Stimulated activated CD4-positive, alpha-beta T cell treated with anti-CD3 and anti-CD28 coated beads, Interleukin-4, amount 100 ng/mL, for 1 hour (primary cell): ENCODE data around the gene DMPK.
A peak's percentile ranks its signal among the peaks of the same experiment; 100 is the strongest.

Experiments used
- DNase-seq: peaks from one replicate; pipeline ENCODE4 v3.0.0-alpha.2; 2020

The DMPK gene

DNA sequence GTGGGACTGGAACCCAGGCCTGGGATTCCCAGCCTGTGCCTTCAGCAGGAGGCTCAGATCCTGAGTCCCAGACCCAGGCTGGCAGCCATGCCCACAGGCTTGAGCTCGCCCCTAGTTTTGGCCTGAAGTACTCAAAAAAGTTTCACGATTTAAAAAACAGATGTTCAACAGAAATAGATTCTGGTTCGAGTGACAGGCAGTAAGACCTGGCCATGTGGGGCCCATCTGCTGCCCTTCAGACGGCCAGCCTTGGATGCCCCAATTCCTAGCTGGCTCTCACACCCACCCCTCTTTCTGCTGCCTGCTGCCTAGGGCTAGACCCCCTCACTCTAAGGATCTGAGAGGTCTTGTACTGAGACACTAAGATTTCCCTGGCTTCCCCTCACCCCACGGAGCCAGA, 2.8 kb upstream of the DMPK start:
- no peak for DNase-seq

DNA sequence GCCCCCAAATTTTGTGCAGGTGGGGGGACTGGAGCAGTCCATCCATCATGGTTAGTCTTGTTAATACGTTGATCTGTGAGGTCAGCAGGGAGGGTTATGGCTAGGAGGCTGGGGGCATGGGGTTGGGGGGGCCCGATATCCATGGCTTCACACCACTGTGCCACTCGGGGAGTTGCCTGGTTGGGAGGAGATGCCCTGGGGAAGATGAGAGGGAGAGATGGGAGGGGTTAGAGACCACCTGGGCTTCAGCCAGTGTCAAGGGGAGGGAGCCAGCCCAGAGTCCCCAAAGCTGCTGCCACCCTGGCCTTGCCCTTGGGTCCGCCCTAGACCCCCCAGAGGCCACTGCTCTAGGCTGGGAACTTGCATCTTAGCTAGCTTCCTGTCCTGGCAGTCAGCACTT, 1.8 kb upstream of the DMPK start:
- no peak for DNase-seq

DNA sequence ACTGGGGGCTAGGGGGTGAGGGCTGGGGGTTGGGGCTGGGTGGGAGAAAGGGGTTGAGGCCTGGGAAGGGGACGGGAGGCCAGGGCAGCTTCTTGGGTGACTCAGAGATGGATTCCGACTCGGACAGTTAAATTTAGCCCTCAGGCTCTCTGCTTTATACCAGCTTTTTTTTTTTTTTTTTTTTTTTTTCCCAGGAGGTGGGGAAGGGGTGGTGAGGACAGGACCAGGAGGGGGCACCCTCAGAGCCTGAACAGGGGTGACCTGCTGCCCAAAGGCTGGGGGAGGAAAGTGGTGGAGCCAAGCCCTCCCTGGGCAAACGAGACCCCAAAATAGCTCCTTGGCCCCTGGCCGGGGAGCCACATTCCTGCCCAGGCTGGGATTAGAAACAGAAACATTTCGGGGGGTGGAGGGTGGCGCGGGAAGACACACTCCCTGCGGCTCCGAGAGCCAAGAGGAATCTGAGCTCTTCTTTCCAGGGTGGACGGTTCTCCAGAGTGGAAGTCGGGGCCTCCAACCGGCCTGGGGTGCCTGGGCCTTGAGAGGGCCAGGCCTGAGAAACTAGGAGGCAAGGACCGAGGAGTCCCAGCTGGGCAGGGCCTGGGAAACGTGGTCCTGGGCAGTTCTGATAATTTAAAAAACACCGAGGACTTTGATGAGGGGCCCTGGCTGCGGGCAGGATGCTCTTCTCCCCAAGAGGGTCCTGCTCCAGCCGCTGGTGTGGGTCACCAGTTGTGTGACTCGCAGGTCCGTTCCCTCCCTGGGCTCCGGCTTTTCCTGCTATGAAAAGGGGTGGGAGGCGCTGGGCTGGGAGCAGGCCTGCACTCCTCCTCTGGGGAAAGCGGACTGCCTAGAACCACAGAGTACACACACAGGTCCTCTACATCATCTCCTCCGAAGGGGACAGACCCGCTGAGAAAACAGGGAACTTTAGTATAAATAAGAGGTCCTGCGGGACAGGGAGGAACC, 813 bp upstream of the DMPK start:
- no peak for DNase-seq

DNA sequence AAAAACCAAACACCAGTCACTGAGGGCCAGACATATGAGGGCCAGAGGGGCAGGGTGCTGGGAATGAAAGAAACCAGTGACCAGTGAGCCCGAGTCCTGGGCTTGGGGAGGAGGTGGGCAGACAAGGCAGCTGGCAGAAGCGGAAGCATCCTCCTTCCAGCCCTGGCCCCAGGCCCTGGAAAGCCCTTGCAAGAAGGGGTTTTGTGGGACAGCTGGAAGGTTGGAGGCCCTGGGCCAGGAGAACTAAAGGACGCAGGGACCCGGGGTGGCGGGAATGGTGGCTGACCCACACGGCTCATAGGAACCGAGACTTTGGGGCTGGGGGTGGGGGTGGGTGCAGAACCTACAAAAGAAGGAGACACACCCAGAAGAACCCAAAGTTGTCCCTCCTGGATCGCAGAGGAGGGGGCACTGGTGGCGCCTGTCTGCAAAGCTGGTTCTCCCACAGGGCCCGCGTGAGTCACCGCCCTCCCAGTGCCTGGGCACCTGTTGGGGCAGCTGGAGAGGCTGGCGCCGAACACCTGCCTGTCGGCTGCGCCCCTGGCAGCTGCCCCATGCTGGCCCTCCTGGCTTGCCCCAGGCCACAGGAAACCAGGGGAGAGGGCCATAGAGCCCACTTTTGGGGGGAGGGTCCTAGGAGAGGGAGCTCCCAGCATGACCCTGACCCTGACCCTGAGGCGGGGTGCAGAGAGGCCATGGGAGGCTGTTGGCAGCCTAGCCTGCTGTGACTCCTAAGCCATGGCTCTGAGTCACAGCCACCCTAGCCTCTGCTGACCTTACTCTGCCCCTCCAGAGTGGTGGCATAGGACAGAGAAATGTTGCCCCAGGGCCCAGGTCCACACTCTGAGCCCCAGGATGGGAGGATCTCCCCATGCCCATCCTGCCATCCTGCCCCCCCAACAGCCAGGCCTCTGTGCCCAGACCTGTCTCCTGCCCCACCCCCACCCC, 802 bp downstream of the DMPK start:
- no peak for DNase-seq

DNA sequence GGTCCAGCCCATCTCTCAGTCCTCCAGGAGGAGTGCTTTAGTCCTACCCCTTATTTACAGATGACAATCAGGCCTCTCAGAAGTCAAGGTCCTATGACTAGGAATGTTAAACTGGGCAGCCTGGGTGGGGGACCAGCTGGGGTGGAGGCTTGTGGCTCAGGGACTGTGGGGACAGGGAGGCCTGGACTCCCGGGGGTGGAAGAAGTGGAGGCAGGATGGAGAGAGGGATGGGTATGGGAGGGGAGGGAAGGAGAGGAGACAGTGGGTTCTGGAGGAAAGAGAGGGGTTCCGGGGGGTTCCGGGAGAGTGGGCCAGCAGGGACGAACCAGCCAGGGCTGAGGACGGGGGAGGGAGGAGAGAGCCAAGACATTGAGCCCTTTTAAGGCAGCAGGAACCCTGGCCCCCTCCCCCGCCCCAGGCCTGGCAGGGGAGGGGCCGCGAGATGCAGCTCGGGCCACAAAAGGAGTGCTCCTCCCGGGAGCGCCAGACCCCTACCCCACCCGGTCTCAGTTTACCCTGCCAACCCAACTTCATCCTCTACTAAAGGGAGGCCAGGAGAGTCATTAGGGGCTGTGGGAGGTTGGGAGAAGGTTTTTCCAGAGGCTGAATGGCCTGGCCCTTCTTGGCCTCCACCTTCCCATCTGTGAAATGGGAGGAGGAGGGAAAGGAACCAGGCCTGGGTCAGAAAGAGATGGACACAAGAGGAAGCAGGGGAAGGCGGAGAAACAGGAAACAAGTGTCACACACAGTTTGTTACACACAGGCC, 1.7 kb downstream of the DMPK start:
- no peak for DNase-seq

DNA sequence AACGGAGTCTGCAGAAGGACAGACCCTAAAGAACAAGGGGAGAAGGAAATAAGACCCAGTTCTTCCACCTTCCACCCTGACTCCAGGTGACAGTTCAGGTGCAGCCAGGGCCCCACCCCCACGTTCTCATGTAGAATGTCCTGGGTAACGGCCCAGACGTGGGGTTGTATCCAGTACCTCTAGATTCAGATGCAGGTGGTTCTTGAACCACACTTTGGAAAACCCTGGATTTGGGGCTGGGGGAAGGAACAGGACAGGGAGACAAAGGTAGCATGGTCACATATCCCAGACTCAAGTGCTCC, 2.2 kb downstream of the DMPK start:
- DNase-seq = no peak

DNA sequence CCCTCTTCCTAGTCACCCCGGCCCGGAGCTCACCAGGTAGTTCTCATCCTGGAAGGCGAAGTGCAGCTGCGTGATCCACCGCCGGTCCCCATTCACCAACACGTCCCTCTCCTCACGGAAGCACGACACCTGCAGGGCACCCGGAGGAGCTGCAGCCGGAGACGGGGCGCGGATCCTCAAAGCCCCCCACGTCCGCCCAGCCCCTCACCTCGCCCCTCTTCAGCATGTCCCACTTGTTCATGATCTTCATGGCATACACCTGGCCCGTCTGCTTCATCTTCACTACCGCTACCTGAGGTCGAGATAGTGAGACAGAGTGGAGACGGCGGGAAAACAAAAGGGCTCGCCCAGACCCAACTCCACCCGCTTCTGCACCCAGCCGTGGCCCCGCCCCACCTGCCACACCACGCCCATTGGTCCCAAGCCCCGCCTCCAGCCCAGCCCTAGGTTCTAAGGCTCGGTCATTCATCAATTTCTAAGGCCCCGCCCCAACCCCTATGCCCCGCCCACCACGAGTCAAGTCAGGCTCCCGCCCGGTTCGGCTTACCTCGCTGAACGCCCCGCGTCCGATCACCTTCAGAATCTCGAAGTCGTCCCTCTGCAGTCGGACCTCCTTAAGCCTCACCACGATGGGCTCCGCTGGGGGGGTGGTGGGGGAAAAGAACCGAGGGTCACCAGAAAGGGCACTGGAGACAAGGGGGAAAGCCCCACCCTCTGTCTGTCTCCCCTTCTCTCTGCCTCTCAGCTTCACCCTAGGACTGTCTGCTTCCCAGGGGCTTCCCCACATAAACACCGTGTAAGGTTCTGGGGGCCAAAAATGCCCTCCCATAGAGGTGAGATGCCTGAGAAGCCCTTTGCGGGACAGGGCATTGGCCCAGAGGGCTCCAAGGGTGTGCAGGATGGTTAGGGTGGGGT, 2.8 kb downstream of the DMPK start:
- peak; percentile 87 for DNase-seq

DNA sequence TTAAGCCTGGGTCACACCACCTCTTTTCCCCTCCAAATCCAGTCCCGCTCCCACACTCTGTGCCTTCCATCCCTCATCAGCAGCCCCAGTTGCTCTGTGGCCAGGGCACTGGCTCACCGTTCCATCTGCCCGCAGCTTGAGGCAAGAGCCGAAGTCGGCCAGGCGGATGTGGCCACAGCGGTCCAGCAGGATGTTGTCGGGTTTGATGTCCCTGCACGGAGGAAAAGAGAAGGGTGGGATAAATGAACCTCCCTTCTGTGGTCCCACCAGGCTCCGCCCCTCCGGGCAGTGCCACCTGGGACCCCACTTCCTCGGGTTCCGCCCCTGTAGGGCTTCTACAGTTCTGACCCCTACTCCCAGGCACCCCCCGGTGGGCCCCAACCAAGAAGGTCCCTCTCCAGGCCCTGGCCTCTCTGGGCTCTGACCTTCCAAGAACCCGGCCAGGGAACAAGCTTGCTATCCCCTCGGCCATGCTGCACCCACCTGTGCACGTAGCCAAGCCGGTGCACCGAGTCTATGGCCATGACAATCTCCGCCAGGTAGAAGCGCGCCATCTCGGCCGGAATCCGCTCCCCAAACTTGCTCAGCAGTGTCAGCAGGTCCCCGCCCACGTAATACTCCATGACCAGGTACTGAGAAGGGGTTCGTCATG, 4.2 kb downstream of the DMPK start:
- DNase-seq = no peak

DNA sequence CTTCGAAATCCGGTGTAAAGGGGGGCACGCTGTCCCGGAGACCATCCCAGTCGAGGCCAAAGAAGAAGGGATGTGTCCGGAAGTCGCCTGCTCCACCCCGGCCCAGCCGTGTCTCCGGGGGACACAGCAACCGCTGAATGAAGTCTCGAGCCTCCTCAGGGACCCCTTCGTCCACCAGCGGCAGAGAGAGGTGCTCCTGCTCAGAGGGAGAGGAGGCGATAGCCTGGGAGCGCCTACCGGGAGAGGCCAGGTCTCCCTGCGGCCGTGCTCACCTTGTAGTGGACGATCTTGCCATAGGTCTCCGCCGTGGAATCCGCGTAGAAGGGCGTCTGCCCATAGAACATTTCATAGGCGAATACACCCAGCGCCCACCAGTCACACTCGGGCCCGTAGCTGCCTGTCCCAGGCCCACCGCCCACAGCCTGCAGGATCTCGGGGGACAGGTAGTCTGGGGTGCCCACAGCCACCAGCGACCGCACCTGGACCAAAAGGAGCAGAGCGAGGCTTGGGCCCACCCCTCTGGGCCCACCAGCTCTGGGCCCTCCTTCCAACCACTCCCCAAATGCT, 4.8 kb downstream of the DMPK start:
- DNase-seq = no peak

DNA sequence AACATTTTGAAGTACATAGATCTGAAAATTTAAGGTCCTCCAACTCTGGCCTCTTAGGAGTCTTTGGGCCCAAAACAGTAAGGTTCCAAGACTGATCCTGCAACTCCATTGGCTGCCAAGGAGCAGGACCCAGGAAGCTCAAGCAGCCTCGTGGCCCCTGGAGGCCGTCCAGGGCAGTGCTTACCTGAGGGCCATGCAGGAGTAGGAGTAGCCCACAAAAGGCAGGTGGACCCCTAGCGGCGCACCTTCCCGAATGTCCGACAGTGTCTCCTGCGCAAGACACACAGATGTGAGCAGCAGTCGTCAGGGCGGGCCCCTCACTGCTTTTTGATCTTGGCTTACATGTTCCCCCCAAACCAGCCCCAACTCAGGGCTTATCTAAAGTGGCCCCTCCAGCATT, 7.5 kb downstream of the DMPK start:
- no peak for DNase-seq

DNA sequence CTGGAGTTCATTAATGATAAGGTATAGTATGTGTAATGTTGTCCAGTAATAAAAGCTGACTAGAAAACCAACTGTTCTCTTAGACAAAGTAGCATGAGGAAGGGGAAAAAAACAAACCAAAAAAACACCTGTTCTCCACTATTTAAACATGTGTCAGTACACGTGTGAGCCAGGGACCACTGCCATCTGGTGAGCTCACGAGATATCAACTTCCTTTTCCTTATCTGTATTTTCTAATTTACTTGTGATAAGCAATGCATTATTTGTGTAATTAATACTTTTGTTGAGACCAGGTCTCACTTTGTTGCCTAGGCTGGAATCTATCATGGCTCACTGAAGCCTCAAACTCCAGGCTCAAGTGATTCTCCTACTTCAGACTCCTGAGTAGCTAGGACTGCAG, 8.9 kb downstream of the DMPK start:
- no peak for DNase-seq

DNA sequence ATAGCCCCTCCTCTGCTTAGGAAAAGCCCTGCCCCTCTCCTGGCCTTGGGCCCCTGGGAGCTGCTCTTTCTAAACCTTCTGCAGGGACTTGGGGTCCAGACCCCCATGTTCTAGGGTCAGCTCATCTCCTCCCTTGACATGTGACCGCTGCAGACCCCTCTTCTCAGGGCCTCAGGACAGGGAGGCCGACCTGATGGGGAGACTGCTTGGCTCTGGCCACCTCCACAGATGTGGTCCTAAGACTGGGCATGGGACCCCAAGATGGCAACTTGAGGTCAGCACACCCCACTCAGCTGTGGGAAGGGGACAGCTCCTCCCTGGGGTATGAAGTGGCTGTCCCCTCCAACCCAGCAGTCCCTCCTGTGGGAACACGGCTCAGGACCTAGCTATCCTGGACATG, 9.4 kb downstream of the DMPK start:
- no peak for DNase-seq

DNA sequence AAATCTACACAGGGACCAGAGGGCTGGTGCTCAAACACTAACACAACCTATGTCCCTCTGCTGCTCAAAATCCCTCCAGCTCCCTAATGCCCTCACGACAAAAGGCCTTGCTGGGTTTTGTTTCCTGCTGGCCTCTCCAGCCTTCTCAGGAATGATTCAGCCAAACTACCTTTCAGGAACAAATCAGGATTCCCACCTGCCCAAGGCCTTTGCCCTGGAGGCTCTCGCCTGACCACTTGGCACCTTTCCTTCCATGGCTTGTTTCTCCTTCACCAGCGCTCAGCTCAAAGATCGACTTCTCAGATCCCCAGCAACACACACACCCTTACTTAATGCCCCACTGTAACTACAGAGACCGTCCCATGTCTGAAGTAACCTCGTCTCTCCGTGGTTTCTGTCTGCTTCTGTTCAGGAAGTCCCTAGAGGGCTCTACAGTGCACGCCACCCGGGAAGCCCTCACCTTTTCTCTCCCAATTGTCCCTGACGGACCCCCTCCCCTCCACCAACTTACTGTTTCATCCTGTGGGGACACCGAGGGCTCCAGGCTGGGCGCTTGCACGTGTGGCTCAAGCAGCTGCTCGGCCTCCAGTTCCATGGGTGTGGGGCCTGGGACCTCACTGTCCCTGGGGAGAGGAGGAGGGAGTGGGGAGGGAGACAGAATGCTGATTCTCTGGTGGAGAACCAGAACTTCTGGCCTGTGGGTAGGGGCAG, 10.0 kb downstream of the DMPK start:
- no peak for DNase-seq

DNA sequence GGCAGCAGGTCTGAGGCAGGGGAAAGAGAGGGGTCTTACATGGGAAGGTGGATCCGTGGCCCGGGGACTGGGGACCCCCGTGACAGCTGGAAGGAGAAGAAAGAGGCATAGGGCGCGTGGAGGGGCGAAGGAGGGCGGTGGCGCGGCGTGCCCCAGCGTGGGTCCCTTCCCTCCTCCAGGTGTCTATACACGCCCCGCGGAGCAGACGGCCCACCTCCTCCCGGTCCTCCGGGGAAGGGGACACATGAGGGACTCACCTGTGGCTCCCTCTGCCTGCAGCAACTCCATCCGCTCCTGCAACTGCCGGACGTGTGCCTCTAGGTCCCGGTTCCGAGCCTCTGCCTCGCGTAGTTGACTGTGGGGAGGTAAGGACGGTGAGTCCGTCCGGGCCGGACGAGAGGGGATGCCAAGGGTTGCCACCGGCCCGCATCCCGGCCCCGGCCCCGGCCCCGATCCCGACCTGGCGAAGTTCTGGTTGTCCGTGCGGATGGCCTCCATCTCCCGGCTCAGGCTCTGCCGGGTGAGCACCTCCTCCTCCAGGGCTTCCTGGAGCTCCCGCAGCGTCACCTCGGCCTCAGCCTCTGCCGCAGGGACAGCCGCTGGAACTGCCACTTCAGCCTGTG, 10.9 kb downstream of the DMPK start:
- DNase-seq = no peak

DNA sequence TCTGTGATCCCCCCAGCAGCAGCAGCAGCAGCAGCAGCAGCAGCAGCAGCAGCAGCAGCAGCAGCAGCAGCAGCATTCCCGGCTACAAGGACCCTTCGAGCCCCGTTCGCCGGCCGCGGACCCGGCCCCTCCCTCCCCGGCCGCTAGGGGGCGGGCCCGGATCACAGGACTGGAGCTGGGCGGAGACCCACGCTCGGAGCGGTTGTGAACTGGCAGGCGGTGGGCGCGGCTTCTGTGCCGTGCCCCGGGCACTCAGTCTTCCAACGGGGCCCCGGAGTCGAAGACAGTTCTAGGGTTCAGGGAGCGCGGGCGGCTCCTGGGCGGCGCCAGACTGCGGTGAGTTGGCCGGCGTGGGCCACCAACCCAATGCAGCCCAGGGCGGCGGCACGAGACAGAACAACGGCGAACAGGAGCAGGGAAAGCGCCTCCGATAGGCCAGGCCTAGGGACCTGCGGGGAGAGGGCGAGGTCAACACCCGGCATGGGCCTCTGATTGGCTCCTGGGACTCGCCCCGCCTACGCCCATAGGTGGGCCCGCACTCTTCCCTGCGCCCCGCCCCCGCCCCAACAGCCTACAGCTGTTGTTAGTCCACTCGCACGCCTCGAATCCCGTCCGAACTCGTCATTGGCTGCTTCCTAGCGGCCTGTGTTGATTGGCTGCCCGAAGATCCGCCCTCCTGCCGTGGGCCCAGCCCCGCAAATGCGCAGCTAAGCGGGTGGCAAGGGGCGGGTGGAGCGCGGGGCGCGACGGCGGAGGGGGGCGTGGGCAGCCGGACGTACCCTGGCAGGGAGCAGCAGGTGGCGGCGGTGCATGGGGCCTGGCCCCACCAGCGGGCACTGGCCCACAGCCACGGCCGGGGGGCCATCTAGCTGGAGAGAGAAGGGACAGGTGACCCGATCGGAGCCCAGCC, 11.8 kb downstream of the DMPK start:
- peak; percentile 90 for DNase-seq

DNA sequence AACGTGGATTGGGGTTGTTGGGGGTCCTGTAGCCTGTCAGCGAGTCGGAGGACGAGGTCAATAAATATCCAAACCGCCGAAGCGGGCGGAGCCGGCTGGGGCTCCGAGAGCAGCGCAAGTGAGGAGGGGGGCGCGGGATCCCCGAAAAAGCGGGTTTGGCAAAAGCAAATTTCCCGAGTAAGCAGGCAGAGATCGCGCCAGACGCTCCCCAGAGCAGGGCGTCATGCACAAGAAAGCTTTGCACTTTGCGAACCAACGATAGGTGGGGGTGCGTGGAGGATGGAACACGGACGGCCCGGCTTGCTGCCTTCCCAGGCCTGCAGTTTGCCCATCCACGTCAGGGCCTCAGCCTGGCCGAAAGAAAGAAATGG, 12.5 kb downstream of the DMPK start:
- peak; percentile 50 for DNase-seq

DNA sequence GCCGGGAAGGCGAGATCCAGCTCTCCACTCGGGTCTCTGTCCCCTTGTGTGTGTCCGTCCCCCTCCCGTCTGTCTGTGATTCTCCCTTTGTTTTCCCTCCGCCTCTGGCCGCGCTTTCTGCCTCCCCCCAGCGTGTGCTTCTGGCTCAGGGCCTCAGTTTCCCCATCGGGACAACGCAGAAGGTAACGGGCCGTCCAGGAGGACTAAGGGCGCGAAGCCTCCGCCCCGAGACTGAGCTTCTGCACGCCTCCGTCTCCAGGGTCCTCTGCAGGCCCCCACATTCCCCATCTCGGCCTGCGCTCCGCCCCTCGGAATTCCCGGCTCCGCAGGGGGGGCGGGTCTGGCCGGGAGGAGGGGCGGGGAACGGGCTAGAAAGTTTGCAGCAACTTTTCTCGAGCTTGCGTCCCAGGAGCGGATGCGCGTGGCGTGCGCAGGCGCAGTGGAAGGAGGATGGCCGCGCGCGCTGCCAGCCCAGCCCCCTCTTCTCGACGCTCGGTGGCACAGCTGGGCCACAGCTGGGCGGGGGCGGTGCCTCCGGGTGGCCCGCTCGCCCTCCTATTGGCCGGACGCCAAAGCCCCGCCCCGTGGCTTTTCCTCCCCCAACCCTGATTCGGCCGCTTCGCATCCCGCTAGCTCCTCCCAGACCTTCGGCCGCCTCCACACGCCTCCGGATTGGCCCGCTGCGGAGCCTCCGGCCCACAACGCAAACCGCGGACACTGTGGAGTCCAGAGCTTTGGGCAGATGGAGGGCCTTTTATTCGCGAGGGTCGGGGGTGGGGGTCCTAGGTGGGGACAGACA, 13.1 kb downstream of the DMPK start, which contains the start of gene SIX5:
TSS of gene SIX5 (minus strand) at position 269 of the 799 bp plus-strand sequence. CDS start 408 bp downstream, outside the sequence.
- DNase-seq = peak; percentile 94

DNA sequence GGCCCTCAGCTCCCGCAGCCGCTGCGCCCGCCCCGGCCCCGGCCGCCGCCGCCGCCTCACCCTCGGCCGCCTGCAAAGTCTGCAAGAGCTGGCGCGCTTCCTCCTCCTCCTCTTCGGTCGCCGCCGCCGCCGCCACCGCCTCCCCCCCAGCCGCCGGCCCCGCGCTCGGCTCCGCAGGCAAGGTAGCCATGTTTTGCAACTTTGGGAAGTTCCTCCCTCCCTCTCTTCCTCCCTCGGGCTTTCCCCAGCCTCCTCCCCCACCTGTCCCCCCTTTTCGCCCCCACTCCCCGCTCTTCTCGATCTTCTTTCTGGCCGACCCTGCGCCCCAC, 13.7 kb downstream of the DMPK start:
- DNase-seq = peak; percentile 45
